ENCODE measurements around the gene ANAPC2.

DNA sequence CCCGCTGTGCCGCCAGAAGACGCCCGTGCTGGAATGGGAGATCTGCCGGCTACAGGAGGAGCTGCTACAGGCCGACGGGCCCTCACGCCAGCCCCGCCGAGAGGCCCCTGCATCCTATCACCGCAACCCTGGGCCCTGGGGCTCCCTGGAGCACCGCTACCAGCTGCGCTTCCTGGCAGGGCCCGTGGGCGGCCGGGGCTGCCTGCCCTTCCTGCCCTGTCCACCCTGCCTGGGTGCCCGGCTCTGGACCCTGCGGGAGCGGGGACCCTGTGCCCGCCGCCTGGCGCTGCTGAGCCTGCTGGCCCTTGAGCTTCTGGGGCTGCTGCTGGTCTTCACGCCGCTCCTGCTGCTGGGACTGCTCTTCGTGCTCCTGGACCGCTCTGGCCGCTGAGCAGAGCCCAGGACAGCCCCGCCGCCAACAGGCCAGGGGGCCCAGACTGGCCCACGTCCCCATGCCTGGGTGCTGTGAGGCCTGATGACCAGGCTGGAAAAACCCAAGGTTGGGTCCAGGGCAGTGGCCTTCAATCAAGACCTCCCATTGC lies 29.9 kb upstream of the ANAPC2 start:
- no peak for TF ChIP-seq CTCF (IDR thresholded peaks at IDR 0.05)
- no peak for TF ChIP-seq POLR2AphosphoS5 (IDR thresholded peaks at IDR 0.05)
- no peak for TF ChIP-seq POLR2A (IDR thresholded peaks at IDR 0.05)

Measured in prostate gland (tissue), 2 donors.